Measurements from ENCODE around the gene PLEKHH2. TPM values are rescaled to one million over a fixed set of nuclear protein-coding genes. Genes with fewer than 3 reads are reported as not detected.
A peak's percentile ranks its signal among the peaks of the same experiment; 100 is the strongest.
"Not testable (repeated sequence)": the region's sequence is repeated elsewhere in the genome, so short reads cannot be mapped to it uniquely, and the experiment has no call there.

Gene PLEKHH2
- 10 to 100 TPM in 3 of 10 donors, 1 to 10 TPM in 7; 4.4 to 21.3 (median 6.8) TPM for polyA plus RNA-seq (ENCODE audit: insufficient read length in 10 of 10)
- long read RNA-seq, donor 1 = 0 reads
- long read RNA-seq, donor 2 = 0 reads
- long read RNA-seq, donor 3 = 0 reads
- long read RNA-seq, donor 4 = 0 reads
- long read RNA-seq, donor 5 = 0 reads
- long read RNA-seq, donor 6 = 0 reads
- long read RNA-seq, donor 7, partial matches to known transcripts = 0 of 1 reads
- long read RNA-seq, donor 7, other reads (novel, unspliced or antisense) = 0 of 1 reads
- long read RNA-seq, donor 8 = 0 reads
- long read RNA-seq, donor 9 = 0 reads

GRCh38 chr2:43637030-43637803 lies at the start of gene PLEKHH2:
TSS of gene PLEKHH2 (plus strand) at chr2:43637260. CDS start at chr2:43644674, 7,414 bp downstream.
- DNase-seq = peak; percentile 84 to 94 (median 89)

GRCh38 chr2:43592443-43592842 lies 44.6 kb upstream of the PLEKHH2 start:
- DNase-seq = peak in 1 of 3 donors; percentile 76

- DNase-seq = no peak
Measured at GRCh38 chr2:43593254-43593653, 43.8 kb upstream of the PLEKHH2 start.

- no peak for DNase-seq
Measured at GRCh38 chr2:43594875-43595274, 42.2 kb upstream of the PLEKHH2 start.

- peak; percentile 99 to 100 (median 99) for DNase-seq
Measured at GRCh38 chr2:43595603-43596412, 41.3 kb upstream of the PLEKHH2 start, which contains the start of gene THADA. TSS of gene THADA (minus strand) at chr2:43596038. CDS start at chr2:43592392, 3,646 bp downstream.

- DNase-seq = not testable (repeated sequence)
Measured at GRCh38 chr2:43600596-43600995, 36.5 kb upstream of the PLEKHH2 start.

- DNase-seq = no peak
Measured at GRCh38 chr2:43604674-43605073, 32.4 kb upstream of the PLEKHH2 start.

- peak in 2 of 3 donors; percentile 21 to 36 for DNase-seq
Measured at GRCh38 chr2:43605079-43605655, 31.9 kb upstream of the PLEKHH2 start.

GRCh38 chr2:43605851-43606250 lies 31.2 kb upstream of the PLEKHH2 start:
- no peak for DNase-seq

- peak; percentile 38 to 70 (median 42) for DNase-seq
Measured at GRCh38 chr2:43609290-43609918, 27.7 kb upstream of the PLEKHH2 start.

- DNase-seq = no peak
Measured at GRCh38 chr2:43610361-43610760, 26.7 kb upstream of the PLEKHH2 start.

GRCh38 chr2:43611987-43612894 lies 24.8 kb upstream of the PLEKHH2 start:
- peak; percentile 65 to 86 (median 85) for DNase-seq

- no peak for DNase-seq
Measured at GRCh38 chr2:43612944-43613343, 24.1 kb upstream of the PLEKHH2 start.

GRCh38 chr2:43616967-43617680 lies 19.9 kb upstream of the PLEKHH2 start:
- DNase-seq = no peak

GRCh38 chr2:43619511-43619910 lies 17.5 kb upstream of the PLEKHH2 start:
- DNase-seq = no peak

GRCh38 chr2:43622931-43623451 lies 14.1 kb upstream of the PLEKHH2 start:
- peak in 1 of 3 donors; percentile 36 for DNase-seq

- peak in 2 of 3 donors; percentile 39 to 53 for DNase-seq
Measured at GRCh38 chr2:43631618-43632317, 5.3 kb upstream of the PLEKHH2 start.

GRCh38 chr2:43634604-43635306 lies 2.3 kb upstream of the PLEKHH2 start:
- DNase-seq = peak; percentile 66 to 82 (median 74)
